ENCODE data around the gene PLA2G2E.

The PLA2G2E gene

DNA sequence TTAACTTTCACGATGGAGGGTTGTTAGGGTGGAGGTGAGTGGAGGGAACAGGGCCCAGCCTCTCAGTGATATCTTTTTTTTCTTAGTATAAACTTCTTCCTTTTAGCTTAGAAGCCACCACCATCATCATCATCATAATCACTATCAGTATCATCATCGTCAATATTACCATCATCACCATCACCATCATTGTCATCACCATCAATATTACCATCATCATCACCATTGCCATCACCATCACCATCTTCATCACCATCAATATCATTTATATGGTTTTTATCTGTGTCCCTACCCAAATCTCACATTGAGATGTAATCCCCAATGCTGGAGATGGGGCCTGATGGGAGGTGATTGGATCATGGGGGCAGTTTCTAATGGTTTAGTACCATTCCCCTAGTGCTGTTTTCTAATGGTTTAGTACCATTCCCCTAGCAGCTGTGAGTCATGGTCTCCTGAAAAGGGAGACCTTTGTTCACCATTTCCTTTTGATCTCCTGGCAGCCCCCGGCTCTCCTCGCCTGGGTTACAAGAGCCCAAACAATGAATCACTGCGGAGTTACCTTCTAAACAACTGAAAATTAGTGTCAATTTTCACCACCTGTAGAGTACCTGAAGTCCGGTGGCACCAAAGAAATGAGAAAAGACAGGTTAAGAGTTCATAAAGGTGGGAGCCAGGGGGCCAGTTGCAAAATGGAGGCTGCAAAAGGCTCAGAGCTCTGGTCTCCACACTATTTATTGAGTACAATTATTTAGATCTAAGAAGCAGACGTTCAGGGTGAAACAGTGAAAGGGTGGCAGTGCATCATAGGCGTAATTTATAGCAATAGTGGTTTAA is 3.1 kb upstream of the PLA2G2E start (continued):
- TF ChIP-seq ZFP3 (CRISPR knock-in tag; IDR thresholded peaks at IDR 0.05) (no peak), BACH2 (CRISPR knock-in tag; IDR thresholded peaks at IDR 0.05; ENCODE audit: borderline replicate concordance) (no peak), ARNTL (CRISPR knock-in tag; IDR thresholded peaks at IDR 0.05; ENCODE audit: borderline replicate concordance, low read depth) (no peak), TCF4 (CRISPR knock-in tag; IDR thresholded peaks at IDR 0.05; ENCODE audit: borderline replicate concordance) (no peak), PPARA (CRISPR knock-in tag; IDR thresholded peaks at IDR 0.05; ENCODE audit: borderline replicate concordance) (no peak)

DNA sequence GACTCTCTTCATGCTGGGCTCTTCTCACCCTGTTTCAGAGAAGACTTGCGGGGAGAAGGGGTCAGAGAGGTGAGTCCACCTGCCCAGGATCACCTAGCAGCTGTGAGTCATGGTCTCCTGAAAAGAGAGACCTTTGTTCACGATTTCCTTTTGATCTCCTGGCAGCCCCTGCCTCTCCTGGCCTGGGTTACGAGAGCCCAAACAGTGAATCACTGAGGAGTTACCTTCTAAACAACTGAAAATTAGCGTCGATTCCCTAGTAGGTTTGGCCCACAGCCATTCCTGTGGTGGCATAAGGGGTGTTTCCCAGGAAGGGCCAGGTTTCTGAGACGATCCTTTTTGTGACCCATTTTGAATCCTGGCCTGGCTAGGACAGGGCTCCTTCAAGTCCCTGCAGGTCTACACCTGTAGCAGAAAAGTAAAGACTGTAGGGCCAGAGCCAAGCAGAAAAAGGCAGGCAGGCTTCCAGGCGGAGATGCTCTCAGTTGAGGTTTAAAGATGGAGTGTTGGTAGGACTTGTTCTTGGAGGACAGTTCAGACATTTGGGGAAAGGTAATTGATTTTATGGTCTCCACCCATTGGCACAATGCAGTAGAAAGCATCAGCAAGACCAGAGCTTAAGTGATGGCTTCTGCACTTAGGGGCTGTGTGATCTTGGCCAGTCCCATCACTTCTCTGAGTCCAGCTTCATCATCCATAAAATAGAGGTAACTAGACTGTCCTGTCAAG is 2.1 kb upstream of the PLA2G2E start:
- TF ChIP-seq ZNF8 (CRISPR knock-in tag; IDR thresholded peaks at IDR 0.05): no peak
- TF ChIP-seq, protein P1, sequence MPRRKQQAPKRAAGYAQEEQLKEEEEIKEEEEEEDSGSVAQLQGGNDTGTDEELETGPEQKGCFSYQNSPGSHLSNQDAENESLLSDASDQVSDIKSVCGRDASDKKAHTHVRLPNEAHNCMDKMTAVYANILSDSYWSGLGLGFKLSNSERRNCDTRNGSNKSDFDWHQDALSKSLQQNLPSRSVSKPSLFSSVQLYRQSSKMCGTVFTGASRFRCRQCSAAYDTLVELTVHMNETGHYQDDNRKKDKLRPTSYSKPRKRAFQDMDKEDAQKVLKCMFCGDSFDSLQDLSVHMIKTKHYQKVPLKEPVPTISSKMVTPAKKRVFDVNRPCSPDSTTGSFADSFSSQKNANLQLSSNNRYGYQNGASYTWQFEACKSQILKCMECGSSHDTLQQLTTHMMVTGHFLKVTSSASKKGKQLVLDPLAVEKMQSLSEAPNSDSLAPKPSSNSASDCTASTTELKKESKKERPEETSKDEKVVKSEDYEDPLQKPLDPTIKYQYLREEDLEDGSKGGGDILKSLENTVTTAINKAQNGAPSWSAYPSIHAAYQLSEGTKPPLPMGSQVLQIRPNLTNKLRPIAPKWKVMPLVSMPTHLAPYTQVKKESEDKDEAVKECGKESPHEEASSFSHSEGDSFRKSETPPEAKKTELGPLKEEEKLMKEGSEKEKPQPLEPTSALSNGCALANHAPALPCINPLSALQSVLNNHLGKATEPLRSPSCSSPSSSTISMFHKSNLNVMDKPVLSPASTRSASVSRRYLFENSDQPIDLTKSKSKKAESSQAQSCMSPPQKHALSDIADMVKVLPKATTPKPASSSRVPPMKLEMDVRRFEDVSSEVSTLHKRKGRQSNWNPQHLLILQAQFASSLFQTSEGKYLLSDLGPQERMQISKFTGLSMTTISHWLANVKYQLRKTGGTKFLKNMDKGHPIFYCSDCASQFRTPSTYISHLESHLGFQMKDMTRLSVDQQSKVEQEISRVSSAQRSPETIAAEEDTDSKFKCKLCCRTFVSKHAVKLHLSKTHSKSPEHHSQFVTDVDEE (CRISPR knock-in tag; IDR thresholded peaks at IDR 0.05): no peak
- no peak for TF ChIP-seq ZC3H10 (CRISPR knock-in tag; IDR thresholded peaks at IDR 0.05)
- TF ChIP-seq RARB (CRISPR knock-in tag; IDR thresholded peaks at IDR 0.05): no peak
- no peak for TF ChIP-seq ESRRG (CRISPR knock-in tag; IDR thresholded peaks at IDR 0.05)
- TF ChIP-seq BACH2 (CRISPR knock-in tag; IDR thresholded peaks at IDR 0.05; ENCODE audit: borderline replicate concordance): no peak
- no peak for TF ChIP-seq ARNTL (CRISPR knock-in tag; IDR thresholded peaks at IDR 0.05; ENCODE audit: borderline replicate concordance, low read depth)
- TF ChIP-seq, protein P2, sequence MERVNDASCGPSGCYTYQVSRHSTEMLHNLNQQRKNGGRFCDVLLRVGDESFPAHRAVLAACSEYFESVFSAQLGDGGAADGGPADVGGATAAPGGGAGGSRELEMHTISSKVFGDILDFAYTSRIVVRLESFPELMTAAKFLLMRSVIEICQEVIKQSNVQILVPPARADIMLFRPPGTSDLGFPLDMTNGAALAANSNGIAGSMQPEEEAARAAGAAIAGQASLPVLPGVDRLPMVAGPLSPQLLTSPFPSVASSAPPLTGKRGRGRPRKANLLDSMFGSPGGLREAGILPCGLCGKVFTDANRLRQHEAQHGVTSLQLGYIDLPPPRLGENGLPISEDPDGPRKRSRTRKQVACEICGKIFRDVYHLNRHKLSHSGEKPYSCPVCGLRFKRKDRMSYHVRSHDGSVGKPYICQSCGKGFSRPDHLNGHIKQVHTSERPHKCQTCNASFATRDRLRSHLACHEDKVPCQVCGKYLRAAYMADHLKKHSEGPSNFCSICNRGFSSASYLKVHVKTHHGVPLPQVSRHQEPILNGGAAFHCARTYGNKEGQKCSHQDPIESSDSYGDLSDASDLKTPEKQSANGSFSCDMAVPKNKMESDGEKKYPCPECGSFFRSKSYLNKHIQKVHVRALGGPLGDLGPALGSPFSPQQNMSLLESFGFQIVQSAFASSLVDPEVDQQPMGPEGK (CRISPR knock-in tag; IDR thresholded peaks at IDR 0.05; ENCODE audit: borderline replicate concordance): no peak
- no peak for TF ChIP-seq ZNF70 (CRISPR knock-in tag; IDR thresholded peaks at IDR 0.05)
- TF ChIP-seq GLIS3 (CRISPR knock-in tag; IDR thresholded peaks at IDR 0.05): no peak
- no peak for TF ChIP-seq ZFP30 (CRISPR knock-in tag; IDR thresholded peaks at IDR 0.05)

DNA sequence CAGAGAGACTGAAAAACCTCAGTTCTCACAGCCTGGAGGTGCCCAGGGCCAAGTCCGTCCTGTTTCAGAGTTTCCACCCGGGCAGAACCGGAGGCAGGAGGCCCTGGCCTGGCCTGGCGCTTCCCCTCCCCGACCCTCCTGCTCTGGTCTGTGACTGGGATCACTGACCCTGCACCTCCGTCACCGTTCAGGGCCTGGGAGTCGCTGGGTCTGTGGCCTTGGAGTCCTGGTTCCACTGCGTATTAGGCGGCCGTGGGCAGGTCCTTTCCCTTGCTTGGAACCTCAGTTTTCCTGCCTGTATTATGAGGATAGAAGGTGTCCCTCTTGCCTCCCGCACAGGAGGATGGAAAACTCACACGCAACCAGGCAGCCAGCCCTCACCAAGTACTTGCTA is 533 bp upstream of the PLA2G2E start:
- no peak for ATAC-seq
- TF ChIP-seq, protein P1 (CRISPR knock-in tag; IDR thresholded peaks at IDR 0.05): no peak
- TF ChIP-seq OSR1 (CRISPR knock-in tag; IDR thresholded peaks at IDR 0.05) (no peak), GLIS3 (CRISPR knock-in tag; IDR thresholded peaks at IDR 0.05) (no peak), ARNTL (CRISPR knock-in tag; IDR thresholded peaks at IDR 0.05; ENCODE audit: borderline replicate concordance, low read depth) (no peak), ZNF70 (CRISPR knock-in tag; IDR thresholded peaks at IDR 0.05) (no peak)
- TF ChIP-seq, protein P2 (CRISPR knock-in tag; IDR thresholded peaks at IDR 0.05; ENCODE audit: borderline replicate concordance): no peak

More for the DNA sequence above, 2.1 kb upstream of the PLA2G2E start:
- ATAC-seq: no peak
